IPS-18c (cell line): ENCODE results near the gene SLPI.

Experiments
- H3K4me3 ChIP-seq: 2 replicates; pipeline ENCODE4 v1.7.0; 2013; ENCODE audit warnings: low read depth, mild to moderate bottlenecking, low read length, moderate library complexity; ENCODE audit not compliant: insufficient read depth
- H3K9me3 ChIP-seq: one replicate; pipeline ENCODE4 v1.6.1; 2013; ENCODE audit warnings: mild to moderate bottlenecking, low read length, moderate library complexity; ENCODE audit not compliant: control insufficient read depth, insufficient read depth

The SLPI gene, protein sequence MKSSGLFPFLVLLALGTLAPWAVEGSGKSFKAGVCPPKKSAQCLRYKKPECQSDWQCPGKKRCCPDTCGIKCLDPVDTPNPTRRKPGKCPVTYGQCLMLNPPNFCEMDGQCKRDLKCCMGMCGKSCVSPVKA

DNA sequence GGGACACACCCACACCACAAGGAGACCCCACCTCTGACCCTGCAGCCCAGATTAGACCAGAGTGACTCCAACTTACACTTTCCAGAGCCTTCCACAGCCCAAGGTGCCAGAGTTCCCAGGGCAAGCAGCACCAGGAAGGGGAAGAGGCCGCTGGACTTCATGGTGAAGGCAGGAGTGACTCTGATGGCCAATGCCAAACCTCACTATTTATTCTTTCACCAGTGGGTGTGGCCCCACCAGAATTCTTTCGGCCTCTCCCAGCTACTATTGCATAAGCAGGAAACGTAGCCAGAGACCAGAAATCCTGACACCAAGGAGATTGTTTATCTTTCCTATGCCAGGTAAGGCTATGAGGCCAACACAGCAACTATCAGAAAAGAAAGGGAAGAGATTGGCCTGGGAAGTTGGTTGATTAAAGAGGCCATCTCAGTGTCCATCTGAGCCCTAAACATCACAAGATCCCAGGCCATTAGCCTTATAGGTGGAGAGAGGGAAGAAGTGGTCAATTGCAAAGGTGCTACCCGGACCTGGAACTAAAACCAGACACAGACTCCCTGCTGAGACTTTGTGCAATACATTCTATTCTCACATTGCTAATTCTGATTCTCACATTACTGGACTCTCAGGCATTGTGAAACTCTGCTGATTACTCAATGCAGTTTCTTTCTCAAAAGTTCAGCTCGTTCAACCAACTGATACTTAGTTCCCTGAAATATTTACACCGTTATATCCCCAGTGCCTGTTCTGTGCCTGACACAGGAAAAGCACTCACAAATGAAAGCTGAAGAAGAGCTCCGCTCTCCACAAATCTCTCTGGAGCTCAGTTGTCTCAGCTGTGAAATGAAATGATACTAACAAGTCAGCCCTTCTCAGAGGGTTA, at the start of gene SLPI:
Gene SLPI, minus strand, starts transcription at position 182 of the 880 bp plus-strand sequence. Its CDS starts 21 bp downstream, at position 161.
- H3K4me3 ChIP-seq = no peak within 1 kb of the TSS
- H3K9me3 ChIP-seq = no peaks in the 10 kb centered on the region

DNA sequence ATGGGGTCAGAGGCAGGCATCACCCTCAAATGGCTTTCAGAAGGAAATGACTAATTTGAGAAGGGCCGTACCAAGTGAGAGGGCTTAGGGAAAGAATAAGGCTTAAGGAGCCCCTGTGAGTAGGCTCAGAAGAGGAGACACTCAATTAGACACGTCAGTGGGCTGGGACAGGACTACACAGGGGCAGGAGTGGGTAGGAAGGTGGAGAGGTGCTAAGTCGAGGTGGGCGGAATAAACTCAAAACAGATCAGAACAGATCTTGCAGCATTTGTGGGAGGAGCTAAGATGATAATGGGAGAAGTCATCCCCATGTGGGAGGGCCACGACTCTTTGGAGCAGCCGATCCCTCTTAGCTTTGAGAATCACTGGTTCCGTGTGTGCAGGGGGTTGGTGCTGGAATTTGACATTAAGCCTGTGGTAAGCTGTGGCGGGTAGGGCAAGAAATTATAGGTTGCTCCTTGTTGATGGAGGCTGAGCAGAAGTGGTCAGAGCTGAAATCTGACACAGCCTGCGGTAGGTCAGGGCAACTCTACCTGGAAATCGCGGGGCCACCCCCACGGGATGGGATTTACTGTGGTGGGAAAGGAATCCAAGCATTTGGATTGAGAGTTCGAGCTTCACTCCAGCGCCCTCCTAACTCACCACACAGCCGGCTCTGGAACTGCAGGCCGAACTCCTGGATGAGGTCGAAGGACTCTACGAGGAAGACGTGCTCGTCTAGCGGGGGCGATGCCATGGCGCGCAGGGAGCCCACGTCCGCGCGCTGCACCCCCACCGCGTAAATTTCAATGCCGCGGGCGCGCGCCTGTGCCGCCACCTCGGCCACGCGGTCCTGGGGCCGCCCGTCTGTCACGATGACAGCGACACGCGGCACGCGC, 49.5 kb upstream of the SLPI start:
- Histone ChIP-seq H3K9me3 (no peaks in the 10 kb centered on the region), H3K4me3 (no peak overlapping the region)

DNA sequence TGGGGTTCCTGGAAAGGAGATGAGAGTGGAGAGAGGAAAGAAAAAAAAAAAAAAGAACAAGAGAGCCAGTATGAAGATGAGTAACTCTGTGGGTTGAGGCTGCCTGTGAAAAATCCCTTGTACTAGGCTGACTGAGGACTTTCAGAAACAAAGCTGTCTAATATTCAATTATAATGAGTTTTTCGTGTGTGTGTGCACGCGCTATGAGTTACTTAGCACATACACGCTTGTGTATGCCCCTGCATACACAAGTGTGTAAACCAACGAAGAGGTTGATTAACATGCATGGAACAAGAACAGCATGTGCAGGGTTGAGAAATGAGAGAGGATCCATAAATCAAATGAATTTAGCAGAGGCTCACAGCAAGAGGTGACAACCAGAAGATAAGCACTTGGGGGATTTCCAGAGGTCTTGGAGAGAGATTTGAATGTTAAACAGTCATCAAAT, 47.5 kb upstream of the SLPI start:
- no peaks in the 10 kb centered on the region for H3K9me3 ChIP-seq
- no peak overlapping the region for H3K4me3 ChIP-seq

DNA sequence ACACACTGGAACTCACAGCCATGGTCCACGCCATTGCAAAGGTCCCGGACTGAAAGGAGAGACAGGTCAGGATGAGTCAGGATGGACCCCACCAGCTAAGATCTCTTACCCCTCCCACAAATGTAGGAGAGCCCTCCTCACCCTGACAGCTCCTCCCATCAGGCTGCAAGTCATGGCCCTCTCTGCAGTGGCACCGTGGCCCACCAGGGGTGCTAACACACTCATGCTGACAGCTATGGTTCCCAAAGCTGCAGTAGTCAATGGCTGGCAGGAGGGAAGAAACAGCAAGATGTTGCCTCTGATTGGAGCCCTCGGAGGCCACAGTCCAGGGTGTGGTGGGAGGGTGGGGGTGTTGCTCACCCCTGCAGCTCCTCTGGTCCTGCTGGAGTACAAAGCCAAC, 46.6 kb upstream of the SLPI start:
- no peaks in the 10 kb centered on the region for H3K9me3 ChIP-seq
- H3K4me3 ChIP-seq = no peak overlapping the region

DNA sequence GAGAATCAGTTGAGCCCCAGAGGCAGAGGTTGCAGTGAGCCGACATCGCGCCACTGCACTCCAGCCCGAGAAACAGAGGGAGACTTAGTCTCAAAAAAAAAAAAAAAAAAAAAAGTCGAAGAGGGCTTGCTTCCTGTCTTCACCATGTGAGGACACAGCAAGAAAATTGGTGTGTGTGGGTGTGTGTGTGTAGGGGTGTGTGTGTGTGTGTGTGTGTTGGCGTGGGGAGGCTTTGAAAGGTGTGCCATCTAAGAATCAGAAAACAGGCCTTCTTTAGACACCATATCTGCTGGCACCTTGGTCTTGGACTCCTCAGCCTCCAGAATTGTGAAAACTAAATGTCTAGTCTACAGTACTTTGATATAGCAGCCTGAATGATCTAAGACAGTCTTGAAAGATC, 45.4 kb upstream of the SLPI start:
- no peak overlapping the region for H3K4me3 ChIP-seq

DNA sequence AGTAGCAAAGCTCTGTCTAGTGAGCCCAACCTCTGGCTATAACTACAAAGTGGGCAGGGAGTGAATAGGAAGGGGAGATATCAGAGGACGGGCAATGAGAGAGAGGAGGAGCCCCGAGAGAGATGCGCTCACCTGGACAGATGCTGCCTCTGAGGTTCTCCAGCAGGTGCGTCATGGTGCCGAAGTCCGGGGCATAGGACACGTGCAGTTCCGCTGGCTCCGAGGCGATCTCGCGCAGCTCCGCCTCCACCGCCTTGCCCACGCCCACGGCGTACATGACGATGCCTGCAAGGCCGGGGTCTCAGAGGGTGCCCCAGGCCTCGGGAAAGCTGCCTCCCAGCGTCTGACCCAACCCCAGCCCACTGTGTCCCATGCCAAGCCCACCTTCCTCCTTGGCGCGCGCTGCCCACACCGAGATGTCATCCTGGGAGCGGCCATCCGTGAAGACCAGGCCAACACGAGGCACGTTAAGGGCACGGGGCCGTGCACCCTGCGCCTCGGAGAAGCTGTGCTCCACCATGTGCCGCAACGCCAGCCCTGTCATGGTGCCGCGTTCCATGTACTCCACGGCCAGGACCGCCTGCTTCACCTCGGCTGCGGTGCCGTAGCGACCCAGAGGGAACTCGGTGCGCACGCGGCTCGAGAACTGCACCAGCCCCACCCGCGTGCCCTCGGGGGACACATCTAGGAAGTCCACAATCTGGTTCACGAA, 43.6 kb upstream of the SLPI start:
- Histone ChIP-seq H3K9me3 (peaks cover 11% of the 10 kb centered on the region), H3K4me3 (no peak overlapping the region)

More for the DNA sequence above, 45.4 kb upstream of the SLPI start:
- peaks cover 4% of the 10 kb centered on the region for H3K9me3 ChIP-seq

DNA sequence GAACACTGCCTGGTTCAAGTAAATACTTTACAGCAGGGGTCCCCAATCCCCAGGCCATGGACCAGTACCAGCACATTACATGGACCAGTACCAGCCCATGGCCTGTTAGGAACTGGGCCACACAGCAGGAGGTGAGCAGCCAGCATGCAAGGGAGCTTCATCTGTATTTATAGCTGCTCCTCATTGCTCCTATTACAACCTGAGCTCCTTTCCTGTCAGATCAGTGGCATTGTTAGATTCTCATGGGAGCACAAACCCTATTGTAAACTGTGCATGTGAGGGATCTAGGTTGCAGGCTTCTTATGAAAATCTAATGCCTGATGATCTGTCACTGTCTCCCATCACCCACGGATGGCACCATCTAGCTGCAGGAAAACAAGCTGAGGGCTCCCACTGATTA, 40.3 kb upstream of the SLPI start:
- Histone ChIP-seq H3K4me3 (no peak overlapping the region), H3K9me3 (peaks cover 11% of the 10 kb centered on the region)

DNA sequence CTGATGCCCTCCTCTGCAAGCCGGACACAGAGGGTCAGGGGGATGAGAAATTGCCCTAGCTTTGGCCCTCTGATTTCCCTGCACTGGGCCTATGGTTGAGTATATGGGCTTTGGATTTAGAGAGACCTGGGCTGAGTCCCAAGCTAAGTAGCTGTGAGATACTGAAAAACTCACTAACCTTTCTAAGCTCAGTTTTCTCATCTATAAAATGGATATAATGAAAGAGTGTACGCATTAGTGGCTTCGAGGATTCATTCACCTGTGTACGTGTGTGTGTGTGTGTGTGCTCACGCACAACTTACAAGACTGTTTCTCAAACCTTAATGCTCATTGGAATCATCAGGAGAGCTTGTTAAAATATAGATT, 39.6 kb upstream of the SLPI start:
- H3K4me3 ChIP-seq = no peak overlapping the region

DNA sequence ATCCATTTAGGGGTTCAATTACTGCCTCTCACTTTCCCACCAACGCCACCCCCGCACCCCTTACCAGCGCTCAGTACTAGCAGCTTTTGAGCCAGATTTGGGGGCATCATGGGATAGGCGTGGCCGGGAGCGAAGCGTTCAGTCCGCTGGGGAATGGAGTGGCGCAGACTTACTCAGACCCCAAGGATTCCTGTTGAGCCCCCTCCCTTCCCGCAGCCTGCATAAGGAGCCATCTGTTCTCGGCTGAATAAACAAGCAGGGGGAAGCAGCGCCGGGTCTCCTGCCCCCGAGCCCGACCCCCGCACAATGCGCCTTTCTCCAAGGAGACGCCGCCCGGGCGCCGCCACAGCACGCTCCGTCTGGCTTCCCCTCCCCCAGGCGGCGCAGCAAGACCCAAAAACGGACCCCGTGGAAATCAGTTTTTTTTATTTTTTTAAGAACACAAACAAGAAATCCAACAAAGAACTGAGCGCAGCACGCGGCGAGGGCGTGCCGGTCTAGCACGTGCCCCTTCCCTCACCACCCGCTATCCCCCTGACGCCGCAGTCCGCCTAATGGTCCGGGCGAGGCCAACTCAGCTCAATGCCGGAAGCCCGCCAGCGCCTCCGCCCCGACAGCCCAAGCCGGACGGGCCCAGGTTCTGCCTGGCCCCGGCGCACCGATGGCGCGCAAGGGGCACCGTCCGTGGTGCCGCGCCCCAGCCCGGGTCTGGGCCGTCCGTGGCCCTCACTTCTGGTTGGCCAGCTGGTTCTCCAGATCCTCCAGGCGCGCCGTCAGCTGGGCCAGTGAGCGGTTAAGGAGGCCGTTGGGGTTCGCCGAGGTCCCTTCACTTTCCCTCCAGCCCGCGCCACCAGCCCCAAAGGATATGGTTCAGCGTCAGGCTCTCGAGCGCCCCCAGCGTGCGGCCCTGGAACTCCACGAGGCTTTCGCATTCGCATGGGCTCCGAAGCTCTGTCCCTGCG, 39.0 kb upstream of the SLPI start:
- Histone ChIP-seq H3K4me3 (peak overlapping the region; percentile 51), H3K9me3 (peaks cover 11% of the 10 kb centered on the region)

More for the DNA sequence above, 39.6 kb upstream of the SLPI start:
- peaks cover 11% of the 10 kb centered on the region for H3K9me3 ChIP-seq

DNA sequence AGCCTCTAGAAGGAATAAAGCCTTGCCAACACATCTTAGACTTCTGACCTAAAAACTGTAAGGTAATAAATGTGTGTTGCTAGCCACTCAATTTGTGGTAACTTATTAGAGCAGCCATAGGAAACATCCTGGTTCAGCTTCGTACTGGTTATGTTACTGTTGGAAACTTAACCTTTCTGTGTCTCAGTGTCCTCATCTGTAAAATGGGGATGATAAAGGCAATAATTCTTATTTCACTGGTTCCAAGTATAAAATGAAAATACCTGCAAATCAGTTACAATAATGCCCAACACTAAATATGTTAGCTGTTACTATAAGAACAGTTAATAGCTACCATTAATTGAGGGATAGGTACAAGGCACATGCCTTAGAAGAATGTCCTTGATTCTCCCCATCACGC, 38.0 kb upstream of the SLPI start:
- H3K9me3 ChIP-seq = peaks cover 11% of the 10 kb centered on the region
- H3K4me3 ChIP-seq = no peak overlapping the region

DNA sequence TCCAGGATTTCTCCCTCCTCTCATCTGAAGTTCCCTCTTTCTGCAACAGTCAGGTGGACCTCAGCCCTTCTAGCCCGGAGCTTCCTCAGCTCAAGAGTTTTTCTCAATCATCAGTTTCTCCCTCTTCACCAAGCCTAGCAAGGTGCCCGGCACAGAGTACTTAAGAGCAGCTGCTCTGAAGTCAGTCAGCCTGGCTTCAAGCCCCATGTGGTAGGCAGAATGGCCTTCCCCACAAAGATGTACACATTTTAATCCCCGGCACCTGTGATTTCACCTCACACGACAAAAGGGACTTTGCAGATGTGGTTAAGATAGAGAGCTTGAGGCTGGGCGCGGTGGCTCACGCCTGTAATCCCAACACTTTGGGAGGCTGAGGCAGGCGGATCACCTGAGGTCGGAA, 37.2 kb upstream of the SLPI start:
- Histone ChIP-seq H3K9me3 (peaks cover 11% of the 10 kb centered on the region), H3K4me3 (no peak overlapping the region)

DNA sequence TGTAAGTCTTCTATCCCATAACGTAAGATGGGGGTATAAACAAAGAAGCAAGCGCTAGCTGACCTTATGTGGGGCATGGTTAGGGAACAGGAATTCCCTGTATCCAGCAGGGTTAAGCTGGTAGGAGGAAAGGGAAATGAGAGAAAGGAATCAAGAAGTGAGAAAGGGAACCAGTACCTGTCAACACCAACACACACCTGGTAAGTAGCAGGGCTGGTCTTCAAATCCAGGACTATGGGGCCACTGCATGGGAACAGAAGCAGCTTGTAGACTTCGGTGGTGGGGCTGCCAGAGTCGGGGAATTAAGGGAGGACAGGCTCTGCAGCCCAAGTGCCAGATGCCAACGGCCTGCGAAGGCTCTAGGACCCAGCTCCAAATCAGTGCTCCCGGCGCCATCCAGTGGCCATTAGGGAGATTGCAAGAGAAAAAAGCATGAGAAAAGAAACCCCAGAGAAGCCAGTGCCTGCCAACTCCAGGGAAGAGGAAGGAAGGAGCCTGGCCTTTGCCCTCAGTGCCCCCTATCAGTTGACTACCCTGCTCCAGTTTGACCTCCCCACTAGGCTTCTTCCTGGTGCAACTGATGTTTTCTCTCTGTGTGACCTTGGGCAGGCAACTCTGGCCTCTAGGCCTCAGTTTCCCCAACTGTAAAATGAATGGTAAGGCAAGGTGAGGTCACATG, 36.5 kb upstream of the SLPI start:
- Histone ChIP-seq H3K4me3 (no peak overlapping the region), H3K9me3 (peaks cover 11% of the 10 kb centered on the region)

DNA sequence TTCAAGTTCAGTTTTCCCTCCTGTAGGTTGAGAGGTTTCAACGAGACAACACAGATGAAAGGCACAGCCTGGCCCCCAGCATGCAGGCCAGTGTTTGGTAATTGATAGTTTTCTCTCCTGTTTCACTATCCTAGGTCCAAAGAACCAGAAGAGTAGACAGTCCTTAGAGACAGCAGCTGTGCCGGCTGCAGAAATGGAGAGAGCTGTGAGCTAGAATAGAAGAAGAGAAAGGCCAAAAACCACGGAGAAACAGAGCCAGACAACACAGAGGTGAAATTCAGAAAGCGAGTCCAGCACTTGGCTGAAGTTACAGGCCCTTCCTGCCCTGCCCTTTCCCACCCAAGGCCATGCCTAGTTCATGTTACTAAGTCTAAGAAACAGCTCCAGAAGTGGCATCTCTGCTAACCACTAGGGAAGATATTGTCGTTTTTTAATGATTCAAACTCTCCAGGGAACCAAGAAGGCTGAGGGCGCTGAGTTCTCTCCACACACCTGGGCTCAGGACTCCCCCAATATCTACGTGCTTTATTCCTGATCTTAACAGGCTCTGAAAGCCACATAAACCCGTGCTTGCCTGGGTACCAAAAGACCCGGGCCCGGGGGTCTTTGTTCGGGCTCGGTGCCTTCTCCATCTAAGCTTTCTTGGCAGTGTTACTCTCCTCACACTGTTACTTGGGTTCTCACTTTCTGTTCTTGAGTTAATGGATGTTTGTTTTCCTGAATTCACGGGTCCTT, 35.7 kb upstream of the SLPI start:
- Histone ChIP-seq H3K4me3 (no peak overlapping the region), H3K9me3 (peaks cover 10% of the 10 kb centered on the region)

DNA sequence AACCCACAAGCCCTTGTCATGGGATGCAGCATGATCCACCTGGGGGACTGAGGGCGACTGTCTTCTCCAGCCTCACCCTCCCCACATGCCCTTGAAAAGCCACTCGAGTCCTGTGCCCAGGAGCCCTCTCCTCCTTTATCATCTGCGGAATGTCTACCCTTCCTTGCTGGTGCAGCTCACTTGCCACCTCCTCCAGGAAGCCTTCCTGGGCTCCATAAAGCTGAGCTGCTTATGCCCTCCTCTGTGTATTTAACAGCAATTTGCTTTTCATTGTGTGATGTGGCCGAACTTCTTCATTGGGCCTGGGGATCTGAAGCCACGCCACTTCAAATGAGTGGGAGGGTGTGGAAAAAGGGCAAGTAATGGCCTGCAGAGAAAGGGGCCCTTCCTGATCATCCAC, 34.5 kb upstream of the SLPI start:
- H3K9me3 ChIP-seq = no peaks in the 10 kb centered on the region
- H3K4me3 ChIP-seq = no peak overlapping the region

DNA sequence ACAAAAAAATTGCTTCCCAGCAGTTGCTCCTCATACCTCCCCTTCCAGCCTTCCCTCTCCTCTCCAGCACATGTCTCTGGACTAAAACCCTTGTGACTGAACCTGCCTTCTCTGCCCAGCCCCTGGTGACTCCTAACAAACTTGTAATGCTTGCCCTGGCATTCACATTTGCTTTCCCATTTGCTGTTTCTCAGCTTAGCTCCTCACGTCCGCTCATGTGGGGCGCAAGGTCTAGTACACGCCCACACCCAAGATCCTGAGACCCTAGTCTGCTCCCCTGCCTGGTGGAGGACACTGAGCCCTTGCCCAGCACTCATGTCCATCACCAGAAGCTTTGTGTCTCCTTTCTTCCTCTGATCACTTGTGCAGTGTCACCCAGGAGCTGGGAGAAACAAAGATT, 34.0 kb upstream of the SLPI start:
- H3K9me3 ChIP-seq = no peaks in the 10 kb centered on the region
- H3K4me3 ChIP-seq = no peak overlapping the region
